Bronchus fibroblast of lung (primary cell): ENCODE results near the gene CKB. TPM values are rescaled to one million over a fixed set of nuclear protein-coding genes. Genes with fewer than 3 reads are reported as not detected.

ENCODE experiments used
- total RNA-seq: library from RNA; depleted of rRNA; stranded (reverse); fragments of >200 nt; gene quantifications from 2 replicates; pipeline ENCODE4 v1.2.3, GENCODE V29; 2015

Gene CKB
- total RNA-seq: 87.7 and 104 TPM in 2 replicates

GRCh38 chr14:103522649-103523574, at the start of gene CKB:
Gene CKB, minus strand, starts transcription at chr14:103522830. Its CDS starts 337 bp downstream, at chr14:103522493.

DNA sequence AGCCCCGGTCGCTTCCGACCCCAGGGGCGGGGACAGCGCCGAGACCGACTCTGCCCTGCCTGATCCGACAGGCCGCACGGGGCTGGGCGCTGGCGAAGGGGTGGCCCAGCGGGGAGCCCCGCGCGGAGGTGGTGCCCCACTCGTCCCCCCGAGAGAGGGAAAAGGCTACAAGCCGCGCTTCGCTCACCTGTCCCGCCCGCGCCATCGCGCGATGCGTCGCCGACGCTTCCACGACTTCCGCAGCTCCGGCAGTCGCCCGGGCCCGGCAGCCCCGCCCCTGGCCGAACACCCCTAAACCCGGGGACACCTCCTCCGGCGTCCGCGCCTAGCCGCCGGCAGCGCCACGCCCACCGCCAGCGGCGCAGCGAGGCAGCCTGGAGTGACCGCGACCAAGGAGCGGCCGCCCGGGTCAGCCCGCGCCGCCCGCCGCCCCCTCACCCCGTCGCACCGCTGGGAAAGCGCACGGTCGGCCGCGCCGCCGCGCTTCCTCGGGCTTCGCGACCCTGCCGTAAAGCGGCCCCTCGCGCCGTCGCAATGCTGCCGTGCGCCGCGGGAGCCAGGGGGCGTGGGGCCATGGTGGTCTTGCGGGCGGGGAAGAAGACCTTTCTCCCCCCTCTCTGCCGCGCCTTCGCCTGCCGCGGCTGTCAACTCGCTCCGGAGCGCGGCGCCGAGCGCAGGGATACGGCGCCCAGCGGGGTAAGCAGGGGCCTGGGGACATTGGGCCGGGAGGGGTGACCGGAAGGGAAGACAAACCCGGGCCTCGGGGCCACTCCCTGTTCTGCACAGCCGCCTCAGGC, 40.0 kb upstream of the CKB start, which contains the start of the genes BAG5 and COA8:
Gene BAG5, minus strand, starts transcription at position 229 of the 797 bp plus-strand sequence. CDS start 1,493 bp downstream, outside the sequence.
Gene COA8, plus strand, starts transcription at position 532 of the 797 bp plus-strand sequence. Its CDS starts 42 bp downstream, at position 574.

DNA sequence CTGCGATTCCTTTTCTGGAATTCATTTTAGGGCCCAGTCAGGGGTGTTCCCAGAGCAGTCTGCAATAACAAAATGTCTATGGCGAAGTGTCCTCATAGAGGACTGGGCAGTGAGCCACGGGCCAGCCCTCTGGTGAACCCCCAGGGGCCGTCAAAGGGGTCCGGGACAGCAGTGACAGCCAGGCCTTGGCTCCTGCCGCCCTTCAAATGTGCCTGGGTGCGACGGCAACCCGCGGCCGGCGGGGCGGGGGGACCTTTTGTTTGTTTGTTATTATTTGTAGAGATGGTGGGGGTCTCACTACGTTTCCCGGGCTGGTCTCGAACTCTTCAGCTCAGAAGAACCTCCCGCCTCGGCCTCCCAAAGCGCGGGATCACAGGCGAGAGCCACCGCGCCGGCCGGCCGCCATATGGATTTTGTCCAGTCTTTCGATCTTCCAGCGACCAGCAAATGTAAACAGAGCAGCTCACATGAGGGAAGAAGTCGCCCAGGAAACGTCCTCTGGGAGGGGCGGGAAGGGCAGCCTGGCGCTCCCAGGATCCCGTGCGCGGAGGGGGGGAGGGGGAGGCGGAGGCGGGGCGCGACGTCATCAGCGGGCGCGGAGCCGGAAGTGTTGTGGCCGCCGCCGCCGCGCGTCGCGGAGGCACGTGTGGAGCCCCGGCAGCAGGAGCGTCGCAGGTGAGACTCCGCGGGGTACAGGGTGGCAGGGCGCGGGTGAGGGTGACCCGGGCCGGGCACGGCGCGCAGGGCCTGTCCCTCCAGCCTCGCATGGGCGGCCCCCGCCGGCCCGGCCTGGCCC, 6.2 kb upstream of the CKB start, which contains the start of gene TRMT61A:
Gene TRMT61A, plus strand, starts transcription at position 610 of the 796 bp plus-strand sequence. CDS start 783 bp downstream, outside the sequence.

Other genes with a start within 250 kb of the CKB start
- gene EIF5, start 188.6 kb downstream of the CKB start, total RNA-seq: 135 and 159 TPM in 2 replicates
- 43.1 and 47.2 TPM in 2 replicates for gene MARK3, start 137.4 kb downstream of the CKB start, total RNA-seq
- 7.7 and 9.8 TPM in 2 replicates for gene TRMT61A, start 6.4 kb upstream of the CKB start, total RNA-seq
- 14.4 and 15.6 TPM in 2 replicates for gene BAG5, start 39.8 kb upstream of the CKB start, total RNA-seq
- gene COA8, start 40.1 kb upstream of the CKB start, total RNA-seq: 28.2 and 29.3 TPM in 2 replicates
- 139 and 162 TPM in 2 replicates for gene KLC1, start 106.4 kb upstream of the CKB start, total RNA-seq
- 34.3 and 43.4 TPM in 2 replicates for gene XRCC3, start 192.6 kb upstream of the CKB start, total RNA-seq
- gene ZFYVE21, start 193.0 kb upstream of the CKB start, total RNA-seq: 45.6 and 52.3 TPM in 2 replicates